ENCODE measurements around the gene ERN2.
"Not testable (repeated sequence)": the region's sequence is repeated elsewhere in the genome, so short reads cannot be mapped to it uniquely, and the experiment has no call there.

ERN2 gene

GRCh38 chr16:23724096-23724784 lies 11.2 kb upstream of the ERN2 start:
- DNase-seq (ENCODE audit: low read depth, low spot score), result no peak
- ChIA-PET POLR2A (no interaction called here), CTCF (no interaction called here)
- TF ChIP-seq CTCF (IDR thresholded peaks at IDR 0.05; ENCODE audit: insufficient read depth, low read length, missing control alignments), result no peak
- no peak overlapping the region for H3K4me3 ChIP-seq (ENCODE audit: low read depth, low read length)

DNA sequence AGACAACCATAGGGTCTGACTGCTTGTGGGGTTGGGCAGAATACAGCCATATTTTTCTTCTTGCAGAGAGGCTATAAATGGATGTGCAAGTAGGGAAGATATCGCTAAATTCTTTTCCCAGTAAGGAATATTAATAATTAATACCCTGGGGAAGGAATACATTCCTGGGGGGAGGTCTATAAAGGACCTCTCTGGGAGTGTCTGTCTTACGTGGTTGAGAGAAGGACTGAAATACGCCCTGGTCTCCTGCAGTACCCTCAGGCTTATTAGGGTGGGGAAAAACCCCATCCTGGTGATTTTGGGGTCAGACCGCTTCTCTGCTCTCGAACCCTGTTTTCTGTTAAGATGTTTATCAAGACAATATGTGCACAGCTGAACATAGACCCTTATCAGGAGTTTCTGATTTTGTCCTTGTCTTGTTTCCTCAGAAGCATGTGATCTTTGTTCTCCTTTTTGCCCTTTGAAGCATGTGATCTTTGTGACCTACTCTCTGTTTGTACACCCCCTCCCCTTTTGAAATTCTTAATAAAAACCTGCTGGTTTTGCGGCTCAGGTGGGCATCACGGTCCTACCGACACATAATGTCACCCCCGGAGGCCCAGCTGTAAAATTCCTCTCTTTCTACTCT lies 9.7 kb upstream of the ERN2 start:
- CTCF ChIA-PET; POLR2A ChIA-PET; DNase-seq (ENCODE audit: low read depth, low spot score); H3K4me3 ChIP-seq (ENCODE audit: low read depth, low read length): not testable (repeated sequence)

GRCh38 chr16:23716484-23716883 lies 3.5 kb upstream of the ERN2 start:
- CTCF ChIA-PET, result interaction anchor here (1.3 kb wide), 1 partner anchor 11 kb away, joined by 3 read pairs; no protein-coding TSS in a partner anchor
- H3K4me3 ChIP-seq (ENCODE audit: low read depth, low read length), result no peak overlapping the region
- DNase-seq (ENCODE audit: low read depth, low spot score), result no peak
- POLR2A ChIA-PET, result no interaction called here
- TF ChIP-seq CTCF (IDR thresholded peaks at IDR 0.05; ENCODE audit: insufficient read depth, low read length, missing control alignments), result no peak

GRCh38 chr16:23711785-23712184 lies 1.2 kb downstream of the ERN2 start:
- CTCF ChIA-PET, result interaction anchor here (0.8 kb wide), 1 partner anchor 16 kb away, joined by 3 read pairs; no protein-coding TSS in a partner anchor
- no peak overlapping the region for H3K4me3 ChIP-seq (ENCODE audit: low read depth, low read length)
- POLR2A ChIA-PET, result no interaction called here
- no peak for TF ChIP-seq CTCF (IDR thresholded peaks at IDR 0.05; ENCODE audit: insufficient read depth, low read length, missing control alignments)
- DNase-seq (ENCODE audit: low read depth, low spot score), result no peak

GRCh38 chr16:23710504-23710903 lies 2.5 kb downstream of the ERN2 start:
- CTCF ChIA-PET, result interaction anchor here (0.6 kb wide), 1 partner anchor 291 kb away, joined by 3 read pairs; no protein-coding TSS in a partner anchor
- no peak for DNase-seq (ENCODE audit: low read depth, low spot score)
- POLR2A ChIA-PET, result no interaction called here
- TF ChIP-seq CTCF (IDR thresholded peaks at IDR 0.05; ENCODE audit: insufficient read depth, low read length, missing control alignments), result no peak
- H3K4me3 ChIP-seq (ENCODE audit: low read depth, low read length), result no peak overlapping the region

- POLR2A ChIA-PET, result no interaction called here
- DNase-seq (ENCODE audit: low read depth, low spot score), result no peak
- H3K4me3 ChIP-seq (ENCODE audit: low read depth, low read length), result no peak overlapping the region
- CTCF ChIA-PET, result interaction anchor here (0.6 kb wide), 1 partner anchor 292 kb away, joined by 3 read pairs; no protein-coding TSS in a partner anchor
- TF ChIP-seq CTCF (IDR thresholded peaks at IDR 0.05; ENCODE audit: insufficient read depth, low read length, missing control alignments), result no peak
These were observed 3.0 kb downstream of the ERN2 start for GRCh38 chr16:23710008-23710407.
